GM11168 (cell line): ENCODE data around the gene ARSG.
"Not testable (repeated sequence)": the region's sequence is repeated elsewhere in the genome, so short reads cannot be mapped to it uniquely, and the experiment has no call there.

Experiments
- in situ Hi-C: fragments of 300-500 bp; cut with MboI; formaldehyde crosslinking; loops from one replicate; pipeline ENCODE4 v1.12.0; 2022; ENCODE audit warnings: low sequenced_read_pairs; ENCODE audit not compliant: unreplicated experiment

The ARSG gene

GRCh38 chr17:68359791-68360535, 68.7 kb downstream of the ARSG start:
- in situ Hi-C loops = no loop called here

GRCh38 chr17:68365469-68365868, 74.2 kb downstream of the ARSG start:
- in situ Hi-C loops = no loop called here

GRCh38 chr17:68368387-68368786, 77.1 kb downstream of the ARSG start:
- in situ Hi-C loops = no loop called here

- in situ Hi-C loops = no loop called here
Observed at GRCh38 chr17:68375566-68375965, 84.3 kb downstream of the ARSG start.

GRCh38 chr17:68376178-68376577, 84.9 kb downstream of the ARSG start:
- in situ Hi-C loops = not testable (repeated sequence)

GRCh38 chr17:68377771-68378267, 86.5 kb downstream of the ARSG start:
- in situ Hi-C loops = no loop called here

GRCh38 chr17:68378268-68379176, 87.2 kb downstream of the ARSG start:
- in situ Hi-C loops = no loop called here

GRCh38 chr17:68379177-68379510, 87.8 kb downstream of the ARSG start:
- in situ Hi-C loops = no loop called here

GRCh38 chr17:68379692-68380677, 88.7 kb downstream of the ARSG start:
- in situ Hi-C loops = no loop called here

GRCh38 chr17:68381076-68381900, 90.0 kb downstream of the ARSG start:
- in situ Hi-C loops = no loop called here

GRCh38 chr17:68382582-68383085, 91.3 kb downstream of the ARSG start:
- in situ Hi-C loops = no loop called here

- in situ Hi-C loops = no loop called here
Observed at GRCh38 chr17:68383120-68383442, 91.8 kb downstream of the ARSG start.

GRCh38 chr17:68383443-68384321, 92.4 kb downstream of the ARSG start:
- in situ Hi-C loops = no loop called here

GRCh38 chr17:68384471-68384870, 93.2 kb downstream of the ARSG start:
- in situ Hi-C loops = no loop called here

- in situ Hi-C loops = no loop called here
Observed at GRCh38 chr17:68384941-68385340, 93.6 kb downstream of the ARSG start.

- in situ Hi-C loops = no loop called here
Observed at GRCh38 chr17:68385490-68386215, 94.4 kb downstream of the ARSG start.

- in situ Hi-C loops = no loop called here
Observed at GRCh38 chr17:68387435-68388218, 96.3 kb downstream of the ARSG start.
